DOHH2 (cell line): ENCODE results near the gene FRK.

Source experiments
- H3F3A ChIP-seq: fragments of 200-600 bp; sonication (generic), shearing (Covaris generic); 2 replicates; pipeline ENCODE4 v1.6.0; 2016; ENCODE audit warnings: antibody characterized with exemption, mild to moderate bottlenecking; ENCODE audit not compliant: control insufficient read depth, insufficient read depth
- H3K27ac ChIP-seq: fragments of 200-600 bp; sonication (generic); 2 replicates; pipeline ENCODE4 v1.5.1; 2014; ENCODE audit warnings: low read depth, mild to moderate bottlenecking, low read length, moderate library complexity
- H3K27me3 ChIP-seq: fragments of 200-600 bp; sonication (generic); 2 replicates; pipeline ENCODE4 v1.6.1; 2014; ENCODE audit warnings: mild to moderate bottlenecking, low read length, mixed read lengths; ENCODE audit not compliant: control insufficient read depth
- H3K36me3 ChIP-seq: fragments of 200-600 bp; sonication (generic); 2 replicates; pipeline ENCODE4 v1.6.1; 2014; ENCODE audit warnings: mild to moderate bottlenecking, low read length, moderate library complexity, mixed read lengths; ENCODE audit not compliant: control insufficient read depth
- H3K4me1 ChIP-seq: fragments of 200-600 bp; sonication (generic); 2 replicates; pipeline ENCODE4 v1.6.1; 2014; ENCODE audit warnings: mild to moderate bottlenecking, low read length, mixed read lengths; ENCODE audit not compliant: control insufficient read depth
- H3K4me2 ChIP-seq: fragments of 200-600 bp; sonication (generic); 2 replicates; pipeline ENCODE4 v1.6.0; 2014; ENCODE audit warnings: mild to moderate bottlenecking, low read length, moderate library complexity
- H3K4me3 ChIP-seq: fragments of 200-600 bp; sonication (generic); 2 replicates; pipeline ENCODE4 v1.5.1; 2014; ENCODE audit warnings: mild to moderate bottlenecking, low read length, mixed read lengths
- H3K79me2 ChIP-seq: fragments of 200-600 bp; sonication (generic); 2 replicates; pipeline ENCODE4 v1.6.1; 2014; ENCODE audit warnings: mild to moderate bottlenecking, low read length, mixed read lengths; ENCODE audit not compliant: control insufficient read depth
- H3K9me2 ChIP-seq: fragments of 200-600 bp; sonication (generic); replicated peaks from 2 replicates; pipeline ENCODE4 v1.6.1; 2014; ENCODE audit warnings: mild to moderate bottlenecking, low read length, mixed read lengths; ENCODE audit not compliant: control insufficient read depth
- H3K9me3 ChIP-seq: fragments of 200-600 bp; sonication (generic); 2 replicates; pipeline ENCODE4 v1.6.1; 2014; ENCODE audit warnings: antibody characterized with exemption, low read length, mixed read lengths; ENCODE audit not compliant: control insufficient read depth, insufficient read depth
- H4K20me1 ChIP-seq: fragments of 200-600 bp; sonication (generic); 2 replicates; pipeline ENCODE4 v1.6.0; 2014; ENCODE audit warnings: low read depth, mild to moderate bottlenecking, antibody characterized with exemption, low read length, moderate library complexity; ENCODE audit not compliant: control insufficient read depth, insufficient read depth
- CTCF ChIP-seq: fragments of 200-600 bp; sonication (generic); IDR thresholded peaks from one replicate; pipeline ENCODE4 v1.5.1; 2014; ENCODE audit warnings: antibody characterized with exemption, mild to moderate bottlenecking, low read depth, low read length; ENCODE audit not compliant: poor library complexity, severe bottlenecking
- EZH2phosphoT487 ChIP-seq: fragments of 200-600 bp; sonication (generic); IDR thresholded peaks from 2 replicates; pipeline ENCODE4 v1.6.1; 2017; ENCODE audit warnings: borderline replicate concordance, mild to moderate bottlenecking, antibody characterized with exemption, low read length, moderate library complexity, mixed read lengths

The FRK gene

GRCh38 chr6:115958958-115959357 is 101.7 kb downstream of the FRK start:
- H3K4me3 ChIP-seq, result no peak overlapping the region
- H3K27me3 ChIP-seq, result no peaks in the 10 kb centered on the region
- TF ChIP-seq EZH2phosphoT487 (no peak), CTCF (no peak)
- H3K4me1 ChIP-seq, result no peaks in the 10 kb centered on the region
- H3K27ac ChIP-seq, result no peak overlapping the region
- H3K4me2 ChIP-seq, result no peak overlapping the region
- no peaks in the 10 kb centered on the region for H3K9me3 ChIP-seq
- no peaks in the 10 kb centered on the region for H3K9me2 ChIP-seq
- H3F3A ChIP-seq, result no peaks in the 10 kb centered on the region
- H3K79me2 ChIP-seq, result no peaks in the 10 kb centered on the region
- no peaks in the 10 kb centered on the region for H3K36me3 ChIP-seq
- H4K20me1 ChIP-seq, result no peaks in the 10 kb centered on the region

- Histone ChIP-seq H3K27me3 (no peaks in the 10 kb centered on the region), H3K9me2 (no peaks in the 10 kb centered on the region), H3K4me2 (no peak overlapping the region), H3K4me1 (no peaks in the 10 kb centered on the region), H3K4me3 (no peak overlapping the region), H3K79me2 (no peaks in the 10 kb centered on the region), H3F3A (no peaks in the 10 kb centered on the region), H3K36me3 (no peaks in the 10 kb centered on the region), H3K27ac (no peak overlapping the region), H3K9me3 (no peaks in the 10 kb centered on the region), H4K20me1 (no peaks in the 10 kb centered on the region)
- TF ChIP-seq CTCF (no peak), EZH2phosphoT487 (no peak)
These were observed 106.0 kb downstream of the FRK start for GRCh38 chr6:115954740-115955139.

GRCh38 chr6:115948751-115949150 is 111.9 kb downstream of the FRK start:
- Histone ChIP-seq H3K36me3 (no peaks in the 10 kb centered on the region), H3K27ac (no peak overlapping the region), H3K4me1 (no peaks in the 10 kb centered on the region), H3K79me2 (no peaks in the 10 kb centered on the region), H4K20me1 (no peaks in the 10 kb centered on the region), H3K9me2 (no peaks in the 10 kb centered on the region), H3F3A (no peaks in the 10 kb centered on the region), H3K4me2 (no peak overlapping the region), H3K27me3 (no peaks in the 10 kb centered on the region), H3K4me3 (no peak overlapping the region), H3K9me3 (no peaks in the 10 kb centered on the region)
- TF ChIP-seq CTCF (no peak), EZH2phosphoT487 (no peak)
